Globus pallidus (tissue), 1 donor: ENCODE data around the gene PAGR1.
"Not testable (repeated sequence)": the region's sequence is repeated elsewhere in the genome, so short reads cannot be mapped to it uniquely, and the experiment has no call there.

Source experiments
- DNase-seq: peaks from one replicate; pipeline ENCODE4 v3.0.0-alpha.2; 2015; ENCODE audit warnings: low spot score

Gene PAGR1

GRCh38 chr16:29812754-29813643, 3.0 kb upstream of the PAGR1 start:
- no peak for DNase-seq

DNA sequence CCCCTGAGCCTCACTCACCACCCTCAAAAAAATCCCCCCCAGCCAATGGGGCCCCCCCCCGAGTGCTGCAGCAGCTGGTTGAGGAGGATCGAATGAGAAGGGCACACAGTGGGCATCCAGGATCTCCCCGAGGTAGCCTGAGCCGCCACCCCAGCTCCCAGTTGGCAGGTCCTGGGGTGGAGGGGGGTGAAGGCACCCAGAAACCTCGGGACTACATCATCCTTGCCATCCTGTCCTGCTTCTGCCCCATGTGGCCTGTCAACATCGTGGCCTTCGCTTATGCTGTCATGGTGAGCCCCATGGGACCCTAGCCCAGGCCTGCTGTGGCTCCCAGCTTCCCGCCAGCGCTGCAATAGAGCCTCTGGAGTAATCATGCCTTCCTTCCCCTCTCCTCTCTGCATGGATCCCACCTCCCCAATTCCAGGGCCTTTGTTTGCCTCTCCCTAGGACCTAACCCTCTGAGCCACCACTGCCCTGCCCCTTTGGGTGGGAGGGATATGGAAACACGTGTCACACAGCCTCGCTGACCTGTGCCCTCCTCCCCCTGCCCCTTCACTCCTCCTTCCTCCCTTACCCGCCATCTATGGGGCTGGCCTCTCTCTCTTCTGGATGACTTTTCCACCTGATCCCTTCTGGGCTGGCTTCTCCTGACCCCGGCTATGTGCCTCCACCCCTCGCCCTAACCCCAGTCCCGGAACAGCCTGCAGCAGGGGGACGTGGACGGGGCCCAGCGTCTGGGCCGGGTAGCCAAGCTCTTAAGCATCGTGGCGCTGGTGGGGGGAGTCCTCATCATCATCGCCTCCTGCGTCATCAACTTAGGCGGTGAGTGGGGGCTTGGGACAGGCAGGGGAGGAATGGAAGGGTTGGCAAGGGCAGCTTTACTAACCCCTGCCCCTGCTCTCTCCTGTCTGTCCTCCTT, 2.0 kb upstream of the PAGR1 start:
- no peak for DNase-seq

DNA sequence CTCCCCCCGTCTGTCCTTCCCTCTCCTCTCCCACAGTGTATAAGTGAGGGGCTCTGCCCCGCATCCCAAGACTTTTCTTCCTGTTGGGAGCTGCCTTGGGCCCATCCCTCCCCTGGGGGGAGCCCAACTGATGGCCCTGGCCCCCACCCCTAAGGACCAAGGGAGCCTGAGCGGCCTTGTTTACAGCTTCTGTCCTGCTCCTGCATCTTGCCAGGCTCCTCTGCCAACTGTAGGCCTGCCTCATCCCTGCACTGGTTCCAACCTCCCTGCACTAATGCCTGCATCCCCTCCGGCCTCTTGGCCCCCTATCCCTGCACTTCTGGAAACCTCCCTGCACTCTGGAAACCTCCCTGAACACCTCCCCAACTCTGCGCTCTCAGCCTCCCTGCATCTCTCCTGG, 1.4 kb upstream of the PAGR1 start:
- DNase-seq = no peak

GRCh38 chr16:29815032-29815721, 775 bp upstream of the PAGR1 start:
- DNase-seq = no peak

GRCh38 chr16:29816694-29817441, 916 bp downstream of the PAGR1 start:
- no peak for DNase-seq

GRCh38 chr16:29818082-29818481, 2.1 kb downstream of the PAGR1 start:
- no peak for DNase-seq

GRCh38 chr16:29819506-29819905, 3.6 kb downstream of the PAGR1 start:
- no peak for DNase-seq

GRCh38 chr16:29820271-29820701, 4.3 kb downstream of the PAGR1 start, which contains the start of gene MVP:
Gene MVP, plus strand, starts transcription at chr16:29820462. Its CDS starts 10,088 bp downstream, at chr16:29830550.
- DNase-seq = peak; percentile 62

DNA sequence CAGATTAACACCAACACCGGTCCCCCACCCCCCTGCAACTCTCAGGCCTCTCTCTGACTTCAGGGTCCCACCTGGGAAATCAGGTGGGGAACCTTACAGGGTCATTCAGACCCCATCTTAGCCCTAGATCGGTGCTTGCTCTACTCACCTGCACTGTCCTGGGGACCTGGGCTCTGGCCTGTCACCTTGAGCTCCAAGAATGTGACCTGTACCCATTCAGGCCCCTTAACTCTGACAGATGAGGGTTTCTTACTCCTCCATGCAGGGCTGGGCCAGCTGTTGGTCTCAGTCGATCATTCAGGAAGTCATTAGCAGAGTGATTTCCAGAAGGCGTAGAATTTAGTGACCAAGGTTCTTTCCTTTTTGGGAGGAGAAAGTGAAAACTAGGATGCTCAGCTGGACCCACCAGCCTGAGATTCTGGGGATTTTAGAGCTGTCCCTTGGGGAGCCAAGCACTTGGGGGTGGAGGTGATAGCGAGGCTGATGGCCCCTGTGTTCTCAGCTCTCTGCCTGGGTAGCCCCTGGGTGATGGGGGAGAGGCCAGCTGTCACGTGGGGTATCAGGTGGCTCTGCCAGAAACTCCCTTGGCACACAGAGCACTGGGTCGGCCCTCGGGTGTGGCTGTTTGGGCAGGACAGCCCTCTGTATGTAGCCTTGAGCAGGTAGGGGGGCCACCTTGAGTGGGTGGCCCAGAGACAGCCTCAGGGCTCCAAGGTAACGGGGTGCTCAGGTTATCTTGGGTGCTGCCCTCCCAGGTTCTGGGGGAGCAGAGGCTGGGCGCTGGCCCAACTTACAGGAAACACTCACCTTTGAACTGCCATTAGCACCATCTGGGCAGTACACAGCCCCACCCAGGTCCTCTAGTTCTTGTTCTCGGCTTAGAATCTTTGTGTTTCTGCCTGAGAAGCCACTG, 5.0 kb downstream of the PAGR1 start:
- DNase-seq = no peak

- no peak for DNase-seq
Measured at GRCh38 chr16:29821643-29822115, 5.7 kb downstream of the PAGR1 start.

- DNase-seq = no peak
Measured at GRCh38 chr16:29824589-29825144, 8.7 kb downstream of the PAGR1 start.

DNA sequence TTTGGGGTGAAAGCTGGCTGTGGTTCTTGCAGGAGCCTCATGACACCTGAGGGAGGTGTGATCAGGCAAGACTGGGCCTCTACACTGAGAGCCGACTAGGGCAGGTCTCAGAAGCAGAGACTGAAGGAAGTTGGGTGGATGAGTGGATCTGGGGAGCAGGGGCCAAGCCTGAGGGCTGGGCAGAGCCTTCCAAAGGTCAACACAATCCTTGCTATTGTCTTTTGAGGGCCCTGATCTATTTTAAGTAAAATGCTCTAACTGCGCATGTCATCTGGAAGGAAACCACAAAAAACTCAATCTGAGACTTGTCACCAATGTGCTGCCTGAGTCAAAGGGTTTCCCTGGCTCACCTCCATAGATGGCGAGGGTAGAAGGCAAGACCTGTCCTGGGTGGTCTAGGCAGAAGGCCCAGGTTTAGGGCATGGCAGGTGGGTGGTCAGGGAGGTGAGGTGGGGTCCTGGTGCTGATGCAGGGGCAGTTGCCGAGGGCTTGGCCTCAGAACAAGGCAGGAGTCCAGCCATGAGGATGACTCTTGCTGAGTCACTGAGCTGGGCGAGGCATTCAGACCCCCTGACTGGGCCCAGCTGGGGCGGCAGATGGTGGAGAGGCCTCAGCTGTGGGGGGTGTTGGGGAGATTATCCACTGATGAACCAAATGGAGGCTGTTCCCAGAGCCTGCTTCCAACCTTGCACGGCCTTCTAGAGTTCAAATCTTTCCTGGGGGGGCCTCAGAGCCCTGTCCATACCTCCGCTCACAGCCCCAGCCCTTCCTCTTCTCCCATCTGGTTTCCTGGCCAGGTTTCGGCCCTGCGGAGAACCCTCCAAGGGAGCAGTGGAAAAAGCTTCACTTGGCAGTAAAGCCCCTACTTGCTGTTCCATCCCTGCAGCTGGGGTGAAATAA, 9.4 kb downstream of the PAGR1 start:
- DNase-seq = peak; percentile 83

GRCh38 chr16:29826342-29826695, 10.4 kb downstream of the PAGR1 start:
- no peak for DNase-seq

GRCh38 chr16:29830774-29831173, 14.8 kb downstream of the PAGR1 start:
- no peak for DNase-seq

DNA sequence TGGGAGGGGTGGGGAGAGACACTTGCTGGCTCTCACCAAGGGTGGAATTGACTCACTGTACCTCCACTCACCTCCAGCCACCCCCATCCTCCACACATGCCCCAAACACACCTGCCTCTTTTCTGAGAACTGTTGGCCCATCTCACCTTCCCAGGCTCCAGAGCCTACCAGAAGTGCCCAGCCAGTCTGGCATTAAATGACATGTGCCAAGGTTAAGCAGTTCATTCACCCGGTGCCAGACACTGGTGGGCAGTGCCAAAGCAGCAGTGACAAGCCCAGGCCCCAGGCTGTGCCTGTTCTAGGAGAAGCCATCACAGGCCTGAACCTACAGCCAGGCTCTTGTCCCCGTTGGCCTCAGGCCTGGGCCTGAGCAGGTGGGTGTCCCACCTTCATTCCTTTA, 15.5 kb downstream of the PAGR1 start:
- no peak for DNase-seq

DNA sequence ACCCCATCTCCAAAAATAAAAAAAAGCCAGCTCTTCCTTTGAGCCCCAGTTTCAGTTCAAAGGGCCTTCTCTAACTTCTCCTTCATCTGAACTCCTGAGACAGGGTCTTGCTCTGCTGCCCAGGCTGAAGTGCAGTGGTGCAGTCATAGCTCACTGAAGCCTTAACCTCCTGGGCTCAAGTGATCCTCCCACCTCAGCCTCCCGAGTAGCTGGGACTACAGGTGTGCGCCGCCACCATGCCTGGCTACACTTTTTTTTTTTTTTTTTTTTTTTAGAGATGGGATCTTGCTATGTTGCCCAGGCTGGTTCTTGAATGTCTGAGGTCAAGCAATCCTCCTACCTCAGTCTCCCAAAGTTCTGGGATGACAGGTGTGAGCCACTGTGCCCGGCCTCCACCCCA, 17.3 kb downstream of the PAGR1 start:
- not testable (repeated sequence) for DNase-seq

GRCh38 chr16:29834079-29834478, 18.1 kb downstream of the PAGR1 start:
- DNase-seq = no peak

DNA sequence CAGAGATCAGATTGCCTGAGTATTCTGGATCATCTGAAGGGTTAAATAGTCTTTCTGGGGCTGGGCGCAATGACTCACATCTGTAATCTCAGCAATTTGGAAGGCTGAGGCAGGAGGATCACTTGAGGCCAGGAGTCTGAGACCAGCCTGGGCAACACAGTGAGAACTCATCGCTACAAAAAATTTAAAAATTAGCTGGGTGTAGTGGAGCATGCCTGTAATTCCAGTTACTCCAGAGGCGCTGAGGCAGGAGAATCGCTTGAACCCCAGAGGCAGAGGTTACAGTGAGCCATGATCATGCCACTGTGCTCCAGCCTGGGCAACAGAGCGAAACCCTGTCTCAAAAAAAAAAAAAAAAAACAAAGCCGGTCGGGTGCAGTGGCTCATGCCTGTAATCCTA, 20.0 kb downstream of the PAGR1 start:
- no peak for DNase-seq

DNA sequence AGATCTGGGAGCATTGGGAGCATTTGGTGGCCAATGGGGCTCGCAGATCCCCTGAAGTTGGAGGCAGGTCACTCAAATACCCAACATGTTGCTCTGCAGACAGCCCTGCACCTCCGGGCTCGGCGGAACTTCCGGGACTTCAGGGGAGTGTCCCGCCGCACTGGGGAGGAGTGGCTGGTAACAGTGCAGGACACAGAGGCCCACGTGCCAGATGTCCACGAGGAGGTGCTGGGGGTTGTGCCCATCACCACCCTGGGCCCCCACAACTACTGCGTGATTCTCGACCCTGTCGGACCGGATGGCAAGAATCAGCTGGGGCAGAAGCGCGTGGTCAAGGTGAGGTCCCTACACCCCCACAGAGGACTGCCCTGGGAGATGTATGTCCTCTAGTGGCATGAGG, 20.7 kb downstream of the PAGR1 start:
- DNase-seq = no peak
